D721Med (cell line): ENCODE results near the gene FASTKD2.

ENCODE experiments used
- DNase-seq: peaks from one replicate; pipeline ENCODE4 v3.0.0; 2011; ENCODE audit warnings: low spot score; ENCODE audit not compliant: insufficient read length
- FAIRE-seq: peaks from 2 replicates; lab custom pipeline; 2011; peaks lifted over from hg19 to GRCh38; lab: Jason Lieb, UNC
- TF ChIP-seq, protein P1 (sequence below): IDR thresholded peaks from 2 replicates; pipeline ENCODE4 v1.5.1; 2012; ENCODE audit warnings: mild to moderate bottlenecking, control low read depth; ENCODE audit not compliant: insufficient read depth; ENCODE audit errors: missing control alignments

The FASTKD2 gene

DNA sequence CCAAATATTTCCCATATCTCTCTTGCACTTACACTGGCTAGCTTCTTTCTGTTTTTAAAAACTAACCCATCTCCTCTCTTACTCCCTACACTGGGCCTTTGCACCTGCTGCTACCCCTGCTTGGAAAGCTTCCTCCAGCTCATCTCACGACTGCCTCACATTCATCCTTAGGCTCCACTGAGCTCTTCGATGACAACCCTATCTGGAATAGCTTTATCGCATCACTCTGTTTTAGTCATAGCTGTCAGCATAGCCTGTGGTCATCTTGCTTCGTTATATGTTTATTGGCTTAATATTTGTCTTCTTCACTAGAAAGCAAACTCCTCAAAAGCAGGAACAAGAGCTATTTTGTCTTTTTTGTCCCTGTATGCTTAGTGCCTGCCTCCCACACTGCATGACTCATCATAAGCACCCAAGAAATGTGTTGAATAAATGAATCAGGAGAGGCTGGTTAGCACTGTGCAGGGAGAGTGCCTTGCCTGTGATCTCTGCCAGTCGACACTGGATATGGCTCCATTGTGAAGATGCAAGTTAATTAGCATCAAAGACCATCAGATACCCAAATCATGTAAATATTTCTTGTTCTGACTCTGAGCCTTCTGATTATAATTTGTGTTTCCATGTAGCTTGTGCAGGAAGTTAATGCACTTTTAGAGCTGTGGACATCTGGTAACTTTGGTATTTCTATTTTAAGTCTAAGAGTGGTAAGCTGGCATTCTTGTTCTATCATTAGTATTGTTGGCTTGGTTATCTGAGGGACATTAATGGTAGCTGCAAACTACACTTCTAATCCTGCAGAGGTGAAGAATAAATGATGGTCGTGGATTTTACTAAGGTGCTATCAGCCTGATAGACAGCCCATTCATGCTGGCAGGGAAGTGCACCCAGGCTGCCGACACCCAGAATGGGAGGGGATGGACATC lies 36.9 kb upstream of the FASTKD2 start:
- DNase-seq (no peak), FAIRE-seq (no peak)
- TF ChIP-seq, protein P1, sequence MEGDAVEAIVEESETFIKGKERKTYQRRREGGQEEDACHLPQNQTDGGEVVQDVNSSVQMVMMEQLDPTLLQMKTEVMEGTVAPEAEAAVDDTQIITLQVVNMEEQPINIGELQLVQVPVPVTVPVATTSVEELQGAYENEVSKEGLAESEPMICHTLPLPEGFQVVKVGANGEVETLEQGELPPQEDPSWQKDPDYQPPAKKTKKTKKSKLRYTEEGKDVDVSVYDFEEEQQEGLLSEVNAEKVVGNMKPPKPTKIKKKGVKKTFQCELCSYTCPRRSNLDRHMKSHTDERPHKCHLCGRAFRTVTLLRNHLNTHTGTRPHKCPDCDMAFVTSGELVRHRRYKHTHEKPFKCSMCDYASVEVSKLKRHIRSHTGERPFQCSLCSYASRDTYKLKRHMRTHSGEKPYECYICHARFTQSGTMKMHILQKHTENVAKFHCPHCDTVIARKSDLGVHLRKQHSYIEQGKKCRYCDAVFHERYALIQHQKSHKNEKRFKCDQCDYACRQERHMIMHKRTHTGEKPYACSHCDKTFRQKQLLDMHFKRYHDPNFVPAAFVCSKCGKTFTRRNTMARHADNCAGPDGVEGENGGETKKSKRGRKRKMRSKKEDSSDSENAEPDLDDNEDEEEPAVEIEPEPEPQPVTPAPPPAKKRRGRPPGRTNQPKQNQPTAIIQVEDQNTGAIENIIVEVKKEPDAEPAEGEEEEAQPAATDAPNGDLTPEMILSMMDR: no peak

DNA sequence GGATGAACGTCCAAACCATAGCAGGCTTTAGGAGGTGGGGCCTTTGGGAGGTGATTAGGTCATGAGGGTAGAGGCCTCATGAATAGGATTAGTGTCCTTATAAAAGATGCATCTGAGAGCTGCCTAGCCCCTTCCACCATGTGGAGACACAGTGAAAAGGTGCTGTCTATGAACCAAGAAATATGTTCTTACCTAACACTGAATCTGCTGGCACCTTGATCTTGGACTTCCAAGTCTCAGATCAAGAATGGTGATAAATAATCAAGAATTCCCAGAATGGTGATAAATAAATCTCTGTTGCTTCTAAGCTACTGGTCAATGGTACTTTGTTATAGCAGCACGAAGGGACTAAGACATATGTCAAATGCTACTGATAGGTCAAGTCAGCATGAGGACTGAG lies 32.1 kb upstream of the FASTKD2 start:
- TF ChIP-seq, protein P1: no peak
- no peak for FAIRE-seq
- DNase-seq: no peak

DNA sequence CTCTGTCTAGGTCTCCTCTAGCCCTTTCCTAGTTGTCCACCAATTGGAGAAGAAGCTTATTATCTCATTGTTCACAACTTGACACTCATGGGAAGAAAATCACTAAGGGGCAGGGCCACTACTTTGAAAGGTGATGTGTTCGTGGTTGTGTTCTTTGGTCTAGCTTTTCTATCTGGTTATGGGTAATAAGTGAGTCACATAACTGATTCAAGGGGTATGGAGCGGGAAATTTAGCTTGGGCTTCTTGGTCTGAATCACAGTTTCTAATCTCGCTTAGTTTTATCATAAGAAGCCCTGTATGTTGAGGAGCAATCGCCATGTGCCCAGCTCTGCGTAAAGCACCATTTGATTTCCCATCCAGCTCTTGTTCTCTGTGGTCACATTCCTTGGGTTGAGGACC lies 28.5 kb upstream of the FASTKD2 start:
- DNase-seq (no peak), FAIRE-seq (no peak)

DNA sequence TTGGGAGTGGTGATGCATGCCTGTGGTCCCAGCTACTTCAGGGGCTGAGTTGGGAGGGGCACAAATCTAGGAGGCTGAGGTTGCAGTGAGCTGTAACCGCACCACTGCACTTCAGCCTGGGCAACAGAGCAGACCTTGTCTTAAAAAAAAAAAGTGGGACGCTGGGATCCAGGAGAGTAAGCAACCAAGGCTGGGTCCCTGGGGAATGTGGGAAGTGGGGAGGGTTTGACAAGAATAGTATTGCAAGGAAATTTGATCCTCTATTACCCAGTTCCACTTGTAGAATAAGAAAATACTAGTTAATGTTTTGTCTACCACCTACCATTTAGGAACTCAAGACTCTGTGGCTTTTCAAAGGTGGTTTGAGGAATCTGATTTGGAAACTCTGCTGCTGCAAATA lies 26.1 kb upstream of the FASTKD2 start:
- TF ChIP-seq, protein P1: no peak
- FAIRE-seq: no peak
- no peak for DNase-seq

More for the DNA sequence above, 28.5 kb upstream of the FASTKD2 start:
- TF ChIP-seq, protein P1: no peak

DNA sequence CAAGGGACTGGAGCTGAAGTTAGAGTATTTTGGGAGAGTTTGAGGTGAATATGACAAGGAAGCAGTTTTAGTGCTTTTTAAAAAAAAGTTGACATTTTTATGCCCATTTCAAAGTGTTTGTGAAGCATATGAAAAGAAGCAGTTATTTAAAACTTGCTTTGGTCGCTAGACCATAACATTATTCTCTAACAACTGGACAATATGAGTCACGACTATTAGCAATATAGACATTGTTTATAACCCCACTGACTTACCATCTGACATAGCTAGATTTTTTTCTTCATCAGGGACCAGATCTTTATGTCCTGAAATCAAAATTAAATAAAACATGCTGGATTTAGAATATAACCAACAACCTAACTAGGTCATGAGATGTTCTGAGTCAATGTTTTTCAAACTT lies 24.6 kb upstream of the FASTKD2 start:
- DNase-seq: no peak
- TF ChIP-seq, protein P1: no peak
- no peak for FAIRE-seq

DNA sequence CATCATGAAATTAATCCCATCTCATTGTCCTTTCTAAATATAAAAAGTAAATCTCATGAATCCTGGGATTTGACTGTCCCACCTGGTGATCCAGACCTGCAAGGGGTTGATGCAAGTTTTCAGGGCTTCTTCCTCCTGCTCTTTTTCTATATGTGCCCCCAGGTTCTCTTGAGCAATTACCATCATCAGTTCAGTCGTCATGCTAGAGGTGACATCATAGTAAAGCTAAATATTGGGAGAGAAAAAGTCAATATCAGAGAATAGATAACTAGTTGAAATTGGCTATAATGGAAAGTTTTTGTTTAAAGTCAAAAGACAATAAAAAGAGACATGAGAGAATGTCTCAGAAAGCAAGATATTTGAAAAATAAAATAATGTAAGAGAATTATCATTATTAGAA lies 8.6 kb upstream of the FASTKD2 start:
- TF ChIP-seq, protein P1: no peak
- no peak for FAIRE-seq
- no peak for DNase-seq

DNA sequence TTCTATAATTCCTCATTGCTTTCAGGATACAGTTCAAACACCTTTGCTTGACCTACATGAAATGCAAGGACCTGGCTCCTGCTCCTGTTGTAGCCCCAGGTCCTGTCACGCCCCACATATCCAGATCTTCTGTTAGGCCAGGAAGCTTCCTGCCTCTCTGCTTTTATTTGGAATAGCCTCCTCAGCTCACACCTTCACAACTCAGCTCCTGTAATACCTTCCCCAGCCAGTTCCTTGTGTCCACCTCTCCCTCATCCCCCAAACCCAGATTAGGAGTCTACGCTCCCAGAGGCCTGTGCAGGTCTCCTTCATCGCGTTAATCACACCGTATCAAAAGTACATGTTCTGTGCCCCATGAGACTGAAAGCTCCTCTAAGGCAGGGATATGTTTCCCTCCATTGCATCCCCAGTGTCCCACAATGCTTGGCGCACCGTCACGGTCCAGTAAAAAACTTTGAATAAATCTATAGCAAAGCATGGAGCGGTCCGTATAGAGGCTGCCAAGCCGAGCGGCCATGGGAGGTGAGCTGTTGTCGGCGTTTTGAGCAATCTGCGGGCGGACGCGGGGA lies 649 bp upstream of the FASTKD2 start:
- no peak for FAIRE-seq
- DNase-seq: no peak
- TF ChIP-seq, protein P1: no peak
